MM.1S (cell line): ENCODE data around the gene KCND3.

Experiments used
- DNase-seq: peaks from one replicate; pipeline ENCODE4 v3.0.0-alpha.2; 2015
- H2AFZ ChIP-seq: fragments of 300-600 bp; sonication (generic); 2 replicates; pipeline ENCODE4 v1.6.0; 2016; ENCODE audit warnings: antibody characterized with exemption, low read length
- H3F3A ChIP-seq: fragments of 300-600 bp; sonication (generic); 2 replicates; pipeline ENCODE4 v1.6.1; 2016; ENCODE audit warnings: mild to moderate bottlenecking, antibody characterized with exemption, low read length, moderate library complexity, mixed read lengths; ENCODE audit not compliant: insufficient read depth
- H3K27ac ChIP-seq: fragments of 300-600 bp; sonication (generic); 2 replicates; pipeline ENCODE4 v1.5.1; 2016; ENCODE audit warnings: mild to moderate bottlenecking, low read length
- H3K27me3 ChIP-seq: fragments of 300-600 bp; sonication (generic); replicated peaks from 2 replicates; pipeline ENCODE4 v1.6.0; 2016; ENCODE audit warnings: low read length; ENCODE audit not compliant: insufficient read depth
- H3K36me3 ChIP-seq: fragments of 300-600 bp; sonication (generic); replicated peaks from 2 replicates; pipeline ENCODE4 v1.6.1; 2016; ENCODE audit warnings: mild to moderate bottlenecking, low read length, mixed read lengths; ENCODE audit not compliant: insufficient read depth
- H3K4me1 ChIP-seq: fragments of 300-600 bp; sonication (generic); 2 replicates; pipeline ENCODE4 v1.6.1; 2016; ENCODE audit warnings: low read length, mixed read lengths
- H3K4me2 ChIP-seq: fragments of 300-600 bp; sonication (generic); 2 replicates; pipeline ENCODE4 v1.6.0; 2016; ENCODE audit warnings: low read depth, low read length
- H3K4me3 ChIP-seq: fragments of 300-600 bp; sonication (generic); 2 replicates; pipeline ENCODE4 v1.5.1; 2016; ENCODE audit warnings: low read length, mixed read lengths
- H3K79me2 ChIP-seq: fragments of 300-600 bp; sonication (generic); 2 replicates; pipeline ENCODE4 v1.6.1; 2016; ENCODE audit warnings: mixed run types, low read length, mixed read lengths
- H3K9ac ChIP-seq: fragments of 300-600 bp; sonication (generic); 2 replicates; pipeline ENCODE4 v1.6.1; 2016; ENCODE audit warnings: low read length, mixed read lengths
- H3K9me2 ChIP-seq: fragments of 300-600 bp; sonication (generic); replicated peaks from 2 replicates; pipeline ENCODE4 v1.6.1; 2016; ENCODE audit warnings: mild to moderate bottlenecking, low read length, mixed read lengths; ENCODE audit not compliant: insufficient read depth
- H3K9me3 ChIP-seq: fragments of 300-600 bp; sonication (generic); replicated peaks from 2 replicates; pipeline ENCODE4 v1.6.1; 2016; ENCODE audit warnings: mild to moderate bottlenecking, low read length, mixed read lengths; ENCODE audit not compliant: insufficient read depth
- H4K20me1 ChIP-seq: fragments of 300-600 bp; sonication (generic); 2 replicates; pipeline ENCODE4 v1.6.1; 2016; ENCODE audit warnings: mild to moderate bottlenecking, low read length, moderate library complexity, mixed read lengths; ENCODE audit not compliant: insufficient read depth
- CTCF ChIP-seq: fragments of 300-600 bp; sonication (generic); IDR thresholded peaks from 2 replicates; pipeline ENCODE4 v1.5.1; 2016; ENCODE audit warnings: antibody characterized with exemption, low read length, mixed read lengths
- EZH2 ChIP-seq: fragments of 300-600 bp; sonication (generic); optimal IDR thresholded peaks from 2 replicates; pipeline ENCODE3; 2017; ENCODE audit warnings: low read depth, mild to moderate bottlenecking, antibody characterized with exemption, low read length, mixed read lengths
- EZH2phosphoT487 ChIP-seq: fragments of 300-600 bp; sonication (generic); IDR thresholded peaks from 2 replicates; pipeline ENCODE4 v1.6.1; 2018; ENCODE audit warnings: antibody characterized with exemption, low read length

The KCND3 gene

GRCh38 chr1:111895469-111895868 is 94.0 kb downstream of the KCND3 start:
- Histone ChIP-seq H3K27ac (no peak overlapping the region), H2AFZ (no peak overlapping the region), H3F3A (no peaks in the 10 kb centered on the region), H3K9me2 (no peaks in the 10 kb centered on the region), H3K9me3 (no peaks in the 10 kb centered on the region), H3K4me3 (no peak overlapping the region), H3K27me3 (no peaks in the 10 kb centered on the region), H3K4me2 (no peak overlapping the region), H3K79me2 (no peaks in the 10 kb centered on the region), H4K20me1 (no peaks in the 10 kb centered on the region), H3K36me3 (no peaks in the 10 kb centered on the region), H3K9ac (no peak overlapping the region), H3K4me1 (no peaks in the 10 kb centered on the region)
- TF ChIP-seq EZH2phosphoT487 (no peak), CTCF (no peak), EZH2 (no peak)
- DNase-seq = no peak

GRCh38 chr1:111895017-111895416 is 94.5 kb downstream of the KCND3 start:
- no peak overlapping the region for H3K27ac ChIP-seq
- no peak for TF ChIP-seq EZH2phosphoT487
- no peak for TF ChIP-seq EZH2
- no peak for TF ChIP-seq CTCF
- H4K20me1 ChIP-seq = no peaks in the 10 kb centered on the region
- H3K4me2 ChIP-seq = no peak overlapping the region
- no peaks in the 10 kb centered on the region for H3K9me2 ChIP-seq
- no peak for DNase-seq
- no peaks in the 10 kb centered on the region for H3F3A ChIP-seq
- no peak overlapping the region for H2AFZ ChIP-seq
- H3K36me3 ChIP-seq = no peaks in the 10 kb centered on the region
- no peaks in the 10 kb centered on the region for H3K27me3 ChIP-seq
- H3K4me3 ChIP-seq = no peak overlapping the region
- H3K4me1 ChIP-seq = no peaks in the 10 kb centered on the region
- no peaks in the 10 kb centered on the region for H3K79me2 ChIP-seq
- no peak overlapping the region for H3K9ac ChIP-seq
- H3K9me3 ChIP-seq = no peaks in the 10 kb centered on the region

- no peak for DNase-seq
Measured at GRCh38 chr1:111894497-111894896, 95.0 kb downstream of the KCND3 start.

More at GRCh38 chr1:111894497-111894896, 95.0 kb downstream of the KCND3 start:
- TF ChIP-seq CTCF (no peak), EZH2 (no peak), EZH2phosphoT487 (no peak)
- Histone ChIP-seq H3K36me3 (no peaks in the 10 kb centered on the region), H3F3A (no peaks in the 10 kb centered on the region), H3K4me1 (no peaks in the 10 kb centered on the region), H3K4me3 (no peak overlapping the region), H3K9me2 (no peaks in the 10 kb centered on the region), H3K27ac (no peak overlapping the region), H3K9me3 (no peaks in the 10 kb centered on the region), H3K27me3 (no peaks in the 10 kb centered on the region), H3K79me2 (no peaks in the 10 kb centered on the region), H3K9ac (no peak overlapping the region), H2AFZ (no peak overlapping the region), H4K20me1 (no peaks in the 10 kb centered on the region), H3K4me2 (no peak overlapping the region)
